NCI-H2081 treated with DMSO at 0.1 percent for 48 hours (cell line): Measurements from ENCODE around the gene AOC3.
"Not testable (repeated sequence)": the region's sequence is repeated elsewhere in the genome, so short reads cannot be mapped to it uniquely, and the experiment has no call there.

Experiments used
- DNase-seq: peaks from one replicate; lab custom pipeline; 2025; lab: John Stamatoyannopoulos, UW

AOC3 gene

DNA sequence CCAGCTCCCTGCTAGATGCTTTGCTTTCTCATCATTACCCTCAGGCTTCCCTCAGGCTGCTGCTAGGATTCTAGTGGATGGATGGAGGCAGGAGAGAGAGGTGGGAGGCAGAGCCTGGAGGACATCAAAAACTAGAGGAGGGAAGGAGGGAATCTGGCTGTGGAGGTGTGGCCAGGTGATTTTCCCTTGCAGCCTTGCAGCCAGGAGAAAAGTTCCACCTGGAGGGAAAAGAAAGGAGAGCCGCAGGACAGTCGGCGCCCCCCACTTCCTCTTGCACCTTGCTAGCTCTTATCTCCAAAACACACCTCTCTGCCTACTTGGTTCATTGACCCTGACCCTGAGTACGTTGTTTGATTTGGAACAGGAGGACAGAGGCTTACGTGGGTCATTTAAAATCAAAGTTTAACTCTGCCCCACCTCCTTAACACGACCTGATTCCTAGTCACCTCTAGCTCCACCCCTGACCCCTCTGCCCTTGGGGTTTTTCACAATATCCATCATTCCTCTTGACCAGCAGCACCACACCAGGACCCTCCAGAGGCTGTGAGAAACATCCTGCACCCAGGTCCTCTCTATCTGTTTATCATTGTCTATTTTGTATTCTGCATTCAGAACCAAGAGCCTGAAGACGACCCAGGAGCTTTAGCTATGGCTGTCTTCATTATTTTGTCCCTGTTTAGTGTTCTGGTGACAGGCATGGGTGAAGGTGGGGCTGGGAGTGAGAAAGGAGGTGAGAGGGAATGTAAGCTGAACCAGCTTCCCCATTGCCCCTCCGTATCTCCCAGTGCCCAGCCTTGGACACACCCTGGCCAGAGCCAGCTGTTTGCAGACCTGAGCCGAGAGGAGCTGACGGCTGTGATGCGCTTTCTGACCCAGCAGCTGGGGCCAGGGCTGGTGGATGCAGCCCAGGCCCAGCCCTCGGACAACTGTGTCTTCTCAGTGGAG lies 15.9 kb downstream of the AOC3 start:
- DNase-seq: no peak

DNA sequence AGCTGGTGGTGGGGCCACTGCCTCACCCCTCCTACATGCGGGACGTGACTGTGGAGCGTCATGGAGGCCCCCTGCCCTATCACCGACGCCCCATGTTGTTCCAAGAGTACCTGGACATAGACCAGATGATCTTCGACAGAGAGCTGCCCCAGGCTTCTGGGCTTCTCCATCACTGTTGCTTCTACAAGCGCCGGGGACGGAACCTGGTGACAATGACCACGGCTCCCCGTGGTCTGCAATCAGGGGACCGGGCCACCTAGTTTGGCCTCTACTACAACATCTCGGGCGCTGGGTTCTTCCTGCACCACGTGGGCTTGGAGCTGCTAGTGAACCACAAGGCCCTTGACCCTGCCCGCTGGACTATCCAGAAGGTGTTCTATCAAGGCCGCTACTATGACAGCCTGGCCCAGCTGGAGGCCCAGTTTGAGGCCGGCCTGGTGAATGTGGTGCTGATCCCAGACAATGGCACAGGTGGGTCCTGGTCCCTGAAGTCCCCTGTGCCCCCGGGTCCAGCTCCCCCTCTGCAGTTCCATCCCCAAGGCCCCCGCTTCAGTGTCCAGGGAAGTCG lies 16.8 kb downstream of the AOC3 start:
- not testable (repeated sequence) for DNase-seq

DNA sequence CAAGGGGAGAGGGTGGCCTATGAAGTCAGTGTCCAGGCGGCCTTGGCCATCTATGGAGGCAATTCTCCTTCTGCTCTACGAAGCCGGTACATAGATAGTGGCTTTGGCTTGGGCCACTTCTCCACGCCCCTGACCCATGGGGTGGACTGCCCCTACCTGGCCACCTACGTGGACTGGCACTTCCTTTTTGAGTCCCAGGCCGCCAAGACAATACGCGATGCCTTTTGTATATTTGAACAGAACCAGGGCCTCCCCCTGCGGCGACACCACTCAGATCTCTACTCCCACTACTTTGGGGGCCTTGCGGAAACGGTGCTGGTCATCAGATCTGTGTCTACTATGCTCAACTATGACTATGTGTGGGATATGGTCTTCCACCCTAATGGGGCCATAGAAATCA lies 17.3 kb downstream of the AOC3 start:
- DNase-seq: no peak

DNA sequence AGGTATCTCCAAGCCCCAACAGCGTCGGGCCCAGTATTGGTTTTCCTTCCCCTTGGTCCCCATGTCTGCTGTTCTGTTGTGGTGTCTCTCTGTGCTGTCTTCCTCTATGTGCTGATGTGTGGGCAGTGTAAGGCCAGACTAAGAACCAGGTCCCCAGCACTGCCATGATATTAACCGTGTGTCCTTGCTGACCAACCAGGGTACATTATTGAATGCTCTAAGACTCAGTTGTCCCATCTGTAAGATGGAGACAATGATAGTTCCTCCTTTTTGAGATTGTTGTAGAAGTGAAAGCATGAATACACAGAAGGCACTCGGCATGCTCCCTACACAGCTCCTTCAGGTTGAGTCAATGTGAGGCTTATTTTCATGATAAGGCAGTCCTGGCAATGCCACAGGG lies 20.6 kb downstream of the AOC3 start:
- no peak for DNase-seq

DNA sequence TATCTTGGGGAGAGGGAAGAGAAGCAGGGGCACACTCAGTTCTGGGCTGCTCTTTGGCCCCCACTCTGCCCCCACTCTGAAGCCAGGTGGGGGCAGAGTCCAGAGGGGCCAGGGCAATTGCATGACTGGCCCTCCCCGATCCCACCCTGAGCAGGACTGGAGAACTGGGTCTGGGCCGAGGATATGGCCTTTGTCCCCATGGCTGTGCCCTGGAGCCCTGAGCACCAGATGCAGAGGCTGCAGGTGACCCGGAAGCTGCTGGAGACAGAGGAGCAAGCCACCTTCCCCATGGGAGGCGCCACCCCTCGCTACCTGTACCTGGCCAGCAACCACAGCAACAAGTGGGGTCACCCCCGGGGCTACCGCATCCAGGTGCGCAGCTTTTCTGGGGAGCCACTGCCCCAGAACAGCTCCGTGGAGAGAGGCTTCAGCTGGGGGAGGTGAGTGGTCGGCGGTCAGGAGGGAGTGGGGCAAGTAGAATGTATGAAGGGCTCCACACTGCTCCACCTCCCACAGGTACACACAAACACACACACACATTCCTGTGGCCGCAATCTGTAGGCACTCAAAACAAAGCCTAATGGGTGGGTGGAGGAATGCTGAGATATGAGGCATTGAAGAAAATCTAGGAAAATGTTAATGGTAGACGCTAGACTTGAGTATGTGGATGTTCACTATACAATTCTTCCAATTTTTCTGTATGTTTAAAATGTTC lies 21.4 kb downstream of the AOC3 start:
- no peak for DNase-seq

DNA sequence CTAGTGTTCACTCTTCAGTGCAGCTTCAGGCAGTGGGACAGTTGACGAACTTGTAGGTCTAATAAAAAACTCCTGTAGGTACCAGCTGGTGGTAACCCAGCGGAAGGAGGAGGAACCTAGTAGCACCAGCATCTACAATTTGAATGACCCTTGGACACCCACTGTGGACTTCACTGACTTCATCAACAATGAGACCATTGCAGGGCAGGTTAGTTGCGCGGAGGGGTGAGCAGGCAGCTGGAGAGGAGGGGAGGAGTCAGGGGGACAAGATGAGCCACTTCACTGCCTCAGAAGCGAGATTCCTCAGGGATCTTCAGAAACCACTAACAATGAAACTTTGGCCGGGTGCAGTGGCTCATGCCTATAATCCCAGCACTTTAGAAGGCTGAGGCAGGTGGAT lies 22.3 kb downstream of the AOC3 start:
- no peak for DNase-seq

DNA sequence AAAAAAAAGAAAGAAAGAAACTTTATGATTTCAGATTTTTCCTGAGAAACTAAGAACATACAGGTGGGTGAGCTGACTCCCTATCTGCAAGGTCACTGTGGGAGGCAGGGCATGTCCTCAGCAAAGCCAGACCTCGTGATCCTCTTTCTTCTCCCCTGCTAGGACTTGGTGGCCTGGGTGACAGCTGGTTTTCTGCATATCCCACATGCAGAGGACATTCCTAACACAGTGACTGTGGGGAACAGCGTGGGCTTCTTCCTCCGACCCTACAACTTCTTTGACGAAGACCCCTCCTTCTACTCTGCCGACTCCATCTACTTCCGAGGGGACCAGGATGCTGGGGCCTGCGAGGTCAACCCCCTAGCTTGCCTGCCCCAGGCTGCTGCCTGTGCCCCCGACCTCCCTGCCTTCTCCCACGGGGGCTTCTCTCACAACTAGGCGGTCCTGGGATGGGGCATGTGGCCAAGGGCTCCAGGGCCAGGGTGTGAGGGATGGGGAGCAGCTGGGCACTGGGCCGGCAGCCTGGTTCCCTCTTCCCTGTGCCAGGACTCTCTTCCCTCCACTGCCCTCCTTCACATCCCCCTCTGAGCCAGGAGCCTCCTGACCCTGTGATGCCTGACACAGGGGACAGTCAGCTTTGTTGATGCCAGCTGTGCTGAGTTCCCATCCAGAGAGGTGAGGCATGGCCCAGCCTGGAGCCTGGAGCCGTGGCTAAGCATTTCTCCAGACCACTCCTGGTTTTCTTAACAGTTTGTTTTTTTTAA lies 23.1 kb downstream of the AOC3 start:
- not testable (repeated sequence) for DNase-seq

DNA sequence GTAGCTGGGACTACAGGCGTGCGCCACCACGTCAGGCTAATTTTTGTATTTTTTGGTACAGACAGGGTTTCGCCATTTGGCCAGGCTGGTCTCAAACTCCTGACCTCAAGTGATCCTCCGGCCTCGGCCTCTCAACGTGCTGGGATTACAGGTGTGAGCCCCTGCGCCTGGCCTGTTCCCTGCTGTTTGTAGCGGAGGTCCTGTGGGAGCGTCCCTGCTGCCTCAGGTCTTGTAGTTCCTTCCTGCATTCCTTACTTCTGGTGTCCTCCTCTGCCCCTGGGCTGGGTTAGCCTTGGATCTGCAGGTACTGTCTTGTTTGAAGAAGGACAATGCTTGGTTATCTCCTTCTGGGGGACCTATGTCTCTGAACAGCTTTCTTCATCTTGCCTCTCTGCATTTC lies 26.0 kb downstream of the AOC3 start:
- DNase-seq: no peak

DNA sequence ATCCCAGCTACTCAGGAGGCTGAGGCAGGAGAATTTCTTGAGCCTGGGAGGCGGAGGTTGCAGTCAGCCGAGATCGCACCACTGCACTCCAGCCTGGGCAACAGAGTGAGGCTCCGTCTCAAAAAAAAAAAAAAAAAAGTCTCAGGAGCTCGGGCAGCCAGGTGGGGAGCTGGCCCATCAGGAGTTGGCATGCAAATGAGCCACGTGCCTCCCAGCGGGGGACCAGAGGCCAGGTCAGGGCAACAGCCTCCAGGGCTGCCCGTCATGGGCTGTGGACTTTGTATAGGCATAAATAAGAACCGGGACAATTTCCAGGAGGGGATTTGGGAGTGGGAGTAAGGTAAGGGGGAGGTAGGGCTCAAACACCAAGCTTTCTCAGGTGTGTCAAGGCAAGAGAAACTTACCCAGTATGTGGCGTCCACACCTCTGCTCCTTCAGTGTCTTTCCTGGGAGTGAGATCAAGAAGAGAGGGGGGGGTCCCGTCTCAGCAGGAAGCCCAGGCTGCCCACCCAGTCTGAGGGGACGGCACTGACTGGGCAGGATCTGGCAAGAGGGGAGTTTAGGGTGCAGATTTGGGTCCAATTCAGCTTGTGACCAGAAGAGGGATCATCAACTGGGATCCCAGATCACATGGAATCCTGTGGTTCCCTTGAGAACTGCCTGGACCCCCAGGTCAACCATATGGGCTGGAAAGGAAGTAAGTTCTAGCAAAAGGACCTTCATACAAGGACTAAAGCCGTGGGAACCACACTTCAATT lies 27.3 kb downstream of the AOC3 start:
- DNase-seq: no peak

DNA sequence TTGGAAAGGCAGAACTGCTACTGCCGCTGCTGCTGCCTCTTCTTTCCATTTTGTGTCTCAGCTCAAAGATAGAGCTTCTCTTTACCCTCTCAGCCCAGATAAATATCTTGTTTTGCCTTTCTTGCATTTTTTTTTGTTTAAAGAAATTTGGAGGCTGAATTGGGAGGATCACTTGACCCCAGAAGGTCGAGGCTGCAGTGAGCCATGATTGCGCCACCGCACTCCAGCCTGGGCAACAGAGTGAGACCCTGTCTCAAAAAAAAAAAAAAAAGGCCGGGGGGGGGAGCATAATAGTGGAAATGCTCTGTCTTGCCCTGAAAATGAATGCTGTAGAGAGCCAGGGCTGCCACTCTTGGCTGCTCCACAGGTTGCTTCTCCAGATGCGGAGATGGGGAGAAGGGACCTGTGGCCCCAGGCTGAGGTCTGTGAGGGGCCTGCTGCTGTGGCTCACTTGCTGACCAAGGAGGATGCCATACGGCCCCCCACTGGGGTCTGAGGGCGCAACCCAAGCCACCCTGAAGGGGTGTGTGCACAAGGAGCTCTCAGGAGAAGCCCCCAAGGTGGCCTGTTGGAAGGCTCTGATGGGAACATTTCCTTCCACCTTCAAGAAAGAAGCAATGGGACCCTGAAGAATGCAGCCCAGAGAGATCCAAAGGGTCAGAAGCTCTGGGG lies 28.1 kb downstream of the AOC3 start:
- DNase-seq: no peak

DNA sequence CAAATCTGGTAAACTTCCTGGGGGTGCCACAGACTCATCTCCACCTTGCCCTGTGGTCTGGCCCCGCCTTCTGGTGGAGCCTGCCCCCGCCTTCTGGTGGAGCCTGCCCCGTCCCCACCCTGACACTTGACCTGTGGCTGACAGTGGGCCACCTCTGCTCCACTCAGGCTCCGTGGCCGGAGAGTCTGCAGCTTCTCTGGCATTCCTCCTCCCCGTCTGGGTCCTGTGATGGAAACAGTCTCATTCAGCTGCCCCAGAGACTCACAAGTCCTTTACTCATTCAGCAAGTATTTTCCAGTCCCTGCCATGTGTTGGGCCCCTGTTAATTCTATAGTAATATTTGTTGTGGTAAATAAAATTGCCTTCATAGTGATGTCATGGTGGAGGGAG lies 28.6 kb downstream of the AOC3 start:
- DNase-seq: no peak

DNA sequence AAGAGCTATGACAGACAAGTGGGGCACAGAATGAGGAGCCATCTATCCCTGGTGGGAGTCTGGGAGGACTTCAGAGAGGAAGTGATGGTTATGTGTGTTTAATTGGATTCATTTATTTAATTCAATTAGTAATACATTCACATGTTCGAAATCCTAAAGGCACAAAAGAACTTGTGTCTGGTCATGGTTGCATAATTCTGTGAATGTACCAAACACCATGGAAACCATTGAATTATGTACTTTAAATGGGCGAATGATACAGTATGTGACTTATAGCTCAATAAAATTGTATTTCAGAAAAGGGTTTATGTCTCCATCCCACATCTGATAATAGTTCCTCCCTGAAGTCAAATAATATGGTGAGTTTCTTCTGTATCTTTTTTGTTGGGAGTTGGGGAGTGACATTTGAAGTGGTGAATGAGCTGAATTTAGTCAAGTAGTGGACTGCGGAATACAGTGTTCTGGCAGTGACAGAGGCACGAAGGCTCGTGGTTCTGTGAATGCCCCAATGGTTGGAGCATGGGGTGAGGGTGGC lies 29.8 kb downstream of the AOC3 start:
- no peak for DNase-seq

DNA sequence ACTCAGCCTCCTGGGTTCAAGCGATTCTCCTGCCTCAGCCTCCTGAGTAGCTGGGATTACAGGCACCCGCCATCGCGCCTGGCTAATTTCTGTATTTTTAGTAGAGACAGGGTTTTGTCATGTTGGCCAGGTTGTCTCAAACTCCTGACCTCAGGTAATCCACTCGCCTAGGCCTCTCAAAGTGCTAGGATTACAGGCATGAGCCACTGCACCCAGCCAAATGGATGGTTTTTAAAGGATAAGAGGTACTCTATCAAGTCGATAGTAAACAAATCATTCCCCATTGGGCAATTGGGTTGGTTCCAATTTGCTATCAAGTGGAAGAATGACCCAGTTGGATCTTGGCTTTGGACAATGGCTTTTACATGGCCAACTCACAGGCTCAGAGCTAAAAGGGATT lies 30.7 kb downstream of the AOC3 start:
- DNase-seq: not testable (repeated sequence)

DNA sequence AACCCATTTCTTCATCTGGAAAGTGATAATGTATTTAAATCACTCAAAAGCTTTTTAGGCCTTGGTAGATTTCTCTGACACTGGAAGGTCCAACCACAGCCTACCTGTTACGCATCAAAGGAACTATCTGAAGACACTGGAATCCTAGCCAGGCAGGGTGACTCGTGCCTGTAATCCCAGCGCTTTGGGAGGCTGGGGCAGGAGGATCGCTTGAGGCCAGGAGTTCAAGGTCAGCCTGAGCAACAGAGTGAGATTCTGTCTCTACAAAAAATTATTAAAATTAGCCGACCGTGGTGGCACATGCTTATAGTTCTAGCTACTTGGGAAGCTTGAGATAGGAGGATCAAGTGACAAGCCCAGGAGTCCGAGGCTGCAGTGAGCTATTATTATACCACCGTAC lies 31.2 kb downstream of the AOC3 start:
- DNase-seq: no peak

DNA sequence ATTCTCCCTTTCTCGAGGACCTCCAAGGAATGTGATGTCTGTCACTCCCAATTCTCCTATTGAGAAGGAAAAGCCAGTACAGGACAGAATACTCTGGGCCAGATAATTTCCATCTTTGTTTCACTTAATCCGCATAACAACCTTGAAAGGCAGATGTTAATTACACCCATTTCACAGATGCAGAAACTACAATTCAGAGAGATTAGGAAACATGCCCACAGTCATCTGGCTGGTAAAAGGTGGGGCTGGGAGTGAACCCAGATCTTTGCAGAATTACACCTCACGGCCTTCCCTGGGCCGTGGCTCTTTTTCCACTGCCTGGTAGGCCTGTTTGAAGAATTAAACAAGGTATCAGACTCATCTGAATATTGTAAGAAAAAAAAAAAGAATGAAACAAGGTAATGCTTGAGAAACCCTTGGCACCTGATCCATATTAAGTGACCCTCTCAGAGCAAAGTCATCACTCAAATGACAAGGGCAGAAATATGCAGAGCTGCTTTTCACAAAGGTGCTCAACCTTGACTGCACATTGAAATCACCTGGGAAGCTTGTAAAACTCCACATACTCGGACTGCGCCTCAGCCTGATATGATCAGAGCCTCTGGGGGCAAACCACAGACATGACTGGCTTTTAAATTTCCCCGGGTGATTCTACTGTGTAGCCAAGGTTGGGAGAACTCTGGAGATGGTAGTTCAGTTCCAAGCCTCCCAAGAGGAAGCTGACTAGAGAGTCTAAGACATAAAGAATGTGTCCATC lies 33.0 kb downstream of the AOC3 start:
- DNase-seq: no peak

DNA sequence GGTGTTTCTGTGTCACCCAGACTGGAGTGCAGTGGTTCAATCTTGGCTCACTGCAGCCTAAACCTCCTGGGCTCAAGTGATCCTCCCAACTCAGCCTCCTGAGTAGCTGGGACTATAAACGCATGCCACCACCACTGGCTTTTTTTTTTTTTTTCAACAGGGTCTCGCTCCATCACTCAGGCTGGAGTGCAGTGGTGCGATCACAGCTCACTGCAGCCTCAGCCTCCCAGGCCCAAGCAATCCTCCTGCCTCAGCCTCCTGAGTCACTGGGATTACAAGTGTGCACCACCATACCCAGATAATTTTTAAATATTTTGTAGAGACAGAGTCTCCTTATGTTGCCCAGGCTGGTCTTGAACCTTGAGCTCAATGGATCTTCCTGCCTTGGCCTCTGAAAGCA lies 34.8 kb downstream of the AOC3 start:
- DNase-seq: not testable (repeated sequence)

DNA sequence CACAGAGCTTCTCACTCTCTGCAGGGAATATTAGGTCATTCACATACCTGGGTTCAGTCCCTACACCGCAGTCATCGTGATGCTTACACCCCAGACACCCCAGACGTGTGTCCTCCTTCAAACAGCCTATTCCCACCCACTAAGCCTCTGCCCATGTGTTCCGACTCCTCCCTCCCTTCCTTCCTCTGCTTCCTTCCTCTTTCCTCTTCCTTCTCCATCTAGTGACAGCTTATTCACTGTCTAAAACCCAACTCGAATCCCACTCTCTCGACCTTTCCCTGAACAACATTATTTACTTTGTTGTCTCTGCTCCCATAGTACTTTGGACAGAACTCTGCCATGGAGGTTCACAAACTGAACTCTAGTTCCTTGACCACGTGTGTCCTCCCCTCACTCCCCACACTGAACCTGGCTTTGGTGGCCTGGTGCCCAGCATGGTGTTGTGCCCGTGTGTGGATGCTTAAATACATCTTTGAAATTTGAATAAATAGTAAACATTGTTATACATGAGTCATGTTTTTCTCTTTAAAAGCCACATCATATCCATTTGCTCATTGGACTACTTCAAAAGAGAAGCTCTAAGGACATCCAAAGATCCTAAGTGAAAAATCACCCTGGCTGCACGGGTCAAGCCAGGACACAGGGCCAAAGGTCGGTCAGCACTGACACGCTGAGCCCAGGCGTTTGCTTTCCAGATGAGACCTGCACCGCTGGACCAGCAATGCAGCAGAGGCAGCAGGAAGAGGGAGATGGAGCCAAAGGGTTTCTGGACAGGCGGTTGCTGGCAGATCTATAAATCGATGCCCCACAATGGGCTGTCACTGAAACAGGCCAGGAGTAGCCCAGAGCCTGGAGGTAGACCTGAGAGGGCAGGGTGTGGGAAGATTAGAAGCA lies 35.5 kb downstream of the AOC3 start:
- DNase-seq: no peak

DNA sequence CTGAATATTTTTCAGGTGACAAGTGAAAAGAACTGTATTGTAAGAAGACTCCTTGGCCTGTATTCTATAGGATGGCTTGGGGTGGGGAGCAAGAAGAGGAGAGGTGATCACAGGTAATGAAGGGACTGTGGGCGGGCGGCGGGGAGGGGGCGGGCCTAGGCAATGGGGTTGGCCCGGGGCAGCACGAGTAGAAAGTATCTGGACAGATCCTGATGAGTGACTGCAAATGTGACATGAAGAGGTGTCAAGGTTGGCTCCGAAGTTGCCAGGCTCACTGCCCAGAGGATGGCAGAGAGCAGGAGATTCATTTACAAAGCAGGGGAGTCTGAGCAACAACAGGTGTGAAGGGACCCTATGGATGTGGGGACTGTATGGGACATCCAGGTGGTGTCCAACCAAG lies 38.8 kb downstream of the AOC3 start:
- no peak for DNase-seq
